H1 (cell line): ENCODE measurements around the gene C2orf72. TPM values are rescaled to one million over a fixed set of nuclear protein-coding genes. Genes with fewer than 3 reads are reported as not detected.

Source experiments
- CTCF ChIA-PET: fragments of 300-600 bp; sonication (Branson Sonifier 250); formaldehyde crosslinking; loops from one replicate; lab custom pipeline; 2021; ENCODE audit not compliant: partially characterized antibody; lab: Charles Lee
- POLR2A ChIA-PET: fragments of 300-600 bp; sonication (Branson Sonifier 250); formaldehyde crosslinking; loops from one replicate; lab custom pipeline; 2021; ENCODE audit warnings: inconsistent platforms; ENCODE audit not compliant: partially characterized antibody; lab: Charles Lee
- DNase-seq, 2 experiments: peaks; one replicate each; pipeline versions ENCODE4 v3.0.0 to v3.0.0-alpha.2; 2010 to 2022; ENCODE audit warnings: low spot score in 2 of 2, low read depth in 1 of 2, mixed read lengths in 1 of 2
- FAIRE-seq: peaks from 2 replicates; lab custom pipeline; 2011; peaks lifted over from hg19 to GRCh38; lab: Jason Lieb, UNC
- H2AFZ ChIP-seq: 2 replicates; pipeline ENCODE4 v1.8.1; 2012; ENCODE audit warnings: low read length, inconsistent platforms
- H2AK5ac ChIP-seq: 2 replicates; pipeline ENCODE4 v1.6.1; 2013; ENCODE audit warnings: low read depth, low read length
- H2BK120ac ChIP-seq: replicated peaks from 2 replicates; pipeline ENCODE3; 2013; ENCODE audit warnings: low read depth, low read length, inconsistent platforms
- H2BK12ac ChIP-seq: 2 replicates; pipeline ENCODE4 v1.6.1; 2013; ENCODE audit warnings: low read depth, low read length
- H2BK15ac ChIP-seq: 2 replicates; pipeline ENCODE4 v1.6.1; 2013; ENCODE audit warnings: low read length
- H2BK20ac ChIP-seq: 2 replicates; pipeline ENCODE4 v1.6.1; 2013; ENCODE audit warnings: low read length
- H2BK5ac ChIP-seq: 2 replicates; pipeline ENCODE4 v1.6.1; 2013; ENCODE audit warnings: low read depth, low read length
- H3K14ac ChIP-seq: 2 replicates; pipeline ENCODE4 v1.6.1; 2013; ENCODE audit warnings: inconsistent platforms; ENCODE audit not compliant: insufficient read length
- H3K18ac ChIP-seq: 2 replicates; pipeline ENCODE4 v1.6.1; 2013; ENCODE audit warnings: low read length; ENCODE audit errors: extremely low read depth
- H3K23ac ChIP-seq: 2 replicates; pipeline ENCODE4 v1.6.1; 2013; ENCODE audit warnings: inconsistent platforms; ENCODE audit not compliant: insufficient read length
- H3K23me2 ChIP-seq: 2 replicates; pipeline ENCODE4 v1.6.1; 2013; ENCODE audit warnings: low read depth, low read length
- H3K27ac ChIP-seq: 2 replicates; pipeline ENCODE4 v1.6.1; 2011; ENCODE audit warnings: low read depth, low read length, inconsistent platforms
- H3K27me3 ChIP-seq, 4 experiments: replicated peaks in 1 of 4; 1 replicate in 1 of 4; 2 replicates in 3 of 4; pipeline versions ENCODE4 v1.6.1 to v1.8.1; 2011 to 2013; ENCODE audit warnings: low read length in 3 of 4, mild to moderate bottlenecking in 3 of 4, inconsistent platforms in 2 of 4, mixed read lengths in 2 of 4, moderate library complexity in 1 of 4; ENCODE audit not compliant: control insufficient read depth in 3 of 4, insufficient read depth in 3 of 4; ENCODE audit errors: extremely low read depth in 1 of 4
- H3K36me3 ChIP-seq, 4 experiments: 2 replicates each; pipeline versions ENCODE4 v1.6.1 to v1.8.1; 2011 to 2013; ENCODE audit warnings: mild to moderate bottlenecking in 4 of 4, low read length in 3 of 4, moderate library complexity in 2 of 4, control low read depth in 1 of 4, inconsistent platforms in 1 of 4; ENCODE audit not compliant: insufficient read depth in 4 of 4, control insufficient read depth in 2 of 4
- H3K4ac ChIP-seq: replicated peaks from 2 replicates; pipeline ENCODE3; 2013; ENCODE audit warnings: low read length, low read depth, mixed read lengths, inconsistent platforms; ENCODE audit not compliant: insufficient read length
- H3K4me1 ChIP-seq, 4 experiments: replicated peaks in 1 of 4; 1 replicate in 1 of 4; 2 replicates in 3 of 4; pipeline versions ENCODE4 v1.6.1 to v1.8.1; 2011 to 2013; ENCODE audit warnings: low read length in 3 of 4, inconsistent platforms in 2 of 4, mixed read lengths in 1 of 4; ENCODE audit not compliant: insufficient read depth in 4 of 4, control insufficient read depth in 3 of 4
- H3K4me2 ChIP-seq, 2 experiments: 2 replicates each; pipeline versions ENCODE4 v1.6.1 to v1.8.1; 2011 to 2013; ENCODE audit warnings: low read depth in 2 of 2, low read length in 2 of 2, control low read depth in 1 of 2, inconsistent platforms in 1 of 2, mild to moderate bottlenecking in 1 of 2; ENCODE audit not compliant: insufficient read depth in 1 of 2
- H3K4me3 ChIP-seq, 4 experiments: fragments of 200-600, 300-600 bp in 1 of 4; sonication (generic), shearing (Covaris generic), sonication (Bioruptor Twin) in 1 of 4; 2 replicates each; pipeline versions ENCODE4 v1.5.1 to v1.8.1; 2011 to 2016; ENCODE audit warnings: low read length in 4 of 4, low read depth in 3 of 4, control low read depth in 2 of 4, inconsistent platforms in 2 of 4, mild to moderate bottlenecking in 2 of 4, mixed read lengths in 1 of 4, moderate library complexity in 1 of 4; ENCODE audit not compliant: insufficient read depth in 2 of 4; ENCODE audit errors: extremely low read depth in 1 of 4
- H3K56ac ChIP-seq: replicated peaks from 2 replicates; pipeline ENCODE3; 2013; ENCODE audit warnings: low read depth, mild to moderate bottlenecking, mixed read lengths, low read length, inconsistent platforms; ENCODE audit not compliant: insufficient read length
- H3K79me1 ChIP-seq: 2 replicates; pipeline ENCODE4 v1.6.1; 2013; ENCODE audit warnings: low read depth, low read length, control low read depth
- H3K79me2 ChIP-seq, 2 experiments: 2 replicates each; pipeline versions ENCODE4 v1.6.1 to v1.8.1; 2012 to 2013; ENCODE audit warnings: low read length in 2 of 2, mild to moderate bottlenecking in 2 of 2, inconsistent platforms in 1 of 2; ENCODE audit not compliant: insufficient read depth in 2 of 2, control insufficient read depth in 1 of 2
- H3K9ac ChIP-seq, 4 experiments: replicated peaks in 1 of 4; 1 replicate in 1 of 4; 2 replicates in 3 of 4; pipeline versions ENCODE4 v1.6.1 to v1.8.1; 2011 to 2013; ENCODE audit warnings: low read depth in 3 of 4, low read length in 3 of 4, control low read depth in 2 of 4, mild to moderate bottlenecking in 2 of 4, moderate library complexity in 2 of 4, inconsistent platforms in 1 of 4; ENCODE audit errors: extremely low read depth in 1 of 4
- H3K9me3 ChIP-seq, 2 experiments: 2 replicates each; pipeline versions ENCODE4 v1.6.1 to v1.8.1; 2012 to 2013; ENCODE audit warnings: mild to moderate bottlenecking in 2 of 2, moderate library complexity in 2 of 2, control low read depth in 1 of 2, inconsistent platforms in 1 of 2, low read depth in 1 of 2, low read length in 1 of 2, mixed read lengths in 1 of 2; ENCODE audit not compliant: insufficient read depth in 2 of 2
- H4K20me1 ChIP-seq, 2 experiments: replicated peaks in 1 of 2; 2 replicates each; pipeline versions ENCODE3 to v1.8.1; 2011 to 2013; ENCODE audit warnings: inconsistent platforms in 2 of 2, low read length in 2 of 2, mild to moderate bottlenecking in 1 of 2; ENCODE audit not compliant: insufficient read depth in 2 of 2, control insufficient read depth in 1 of 2
- H4K5ac ChIP-seq: 2 replicates; pipeline ENCODE4 v1.6.1; 2013; ENCODE audit warnings: low read length, low read depth, mixed read lengths, inconsistent platforms; ENCODE audit not compliant: insufficient read length
- H4K8ac ChIP-seq: 2 replicates; pipeline ENCODE4 v1.8.0; 2013; ENCODE audit warnings: mild to moderate bottlenecking, moderate library complexity, low read length, inconsistent platforms; ENCODE audit not compliant: insufficient read depth; ENCODE audit errors: extremely low read depth
- H4K91ac ChIP-seq: replicated peaks from 2 replicates; pipeline ENCODE3; 2013; ENCODE audit warnings: low read length, mixed read lengths, inconsistent platforms; ENCODE audit not compliant: insufficient read length
- CBX8 ChIP-seq: fragments of 300-800, 300-1000 bp; sonication (generic); IDR thresholded peaks from 2 replicates; pipeline ENCODE4 v1.7.1; 2016; ENCODE audit warnings: low read depth, low read length, borderline replicate concordance
- EZH2 ChIP-seq: fragments of 200-600 bp; sonication (generic); IDR thresholded peaks from 2 replicates; pipeline ENCODE4 v1.7.1; 2012; ENCODE audit warnings: low read depth, mild to moderate bottlenecking, moderate library complexity, low read length, inconsistent platforms; ENCODE audit not compliant: severe bottlenecking
- HDAC2 ChIP-seq, 2 experiments: fragments of 300-600 bp in 1 of 2; sonication (generic) in 1 of 2; IDR thresholded peaks; 2 replicates each; pipeline ENCODE4 v1.6.1; 2011 to 2012; ENCODE audit warnings: low read depth in 2 of 2, low read length in 2 of 2, mild to moderate bottlenecking in 2 of 2, moderate library complexity in 2 of 2, borderline replicate concordance in 1 of 2, inconsistent platforms in 1 of 2
- JUND ChIP-seq: IDR thresholded peaks from 2 replicates; pipeline ENCODE4 v1.6.1; 2011; ENCODE audit warnings: mild to moderate bottlenecking, improper control_type of control experiment, low read length
- KDM5A ChIP-seq: fragments of 200-600 bp; IDR thresholded peaks from 2 replicates; pipeline ENCODE4 v1.7.1; 2012; ENCODE audit warnings: mild to moderate bottlenecking, low read length, inconsistent platforms, mixed read lengths
- SAP30 ChIP-seq: fragments of 300-600 bp; sonication (generic); IDR thresholded peaks from 2 replicates; pipeline ENCODE4 v1.7.1; 2012; ENCODE audit warnings: low read length, moderate library complexity, mild to moderate bottlenecking, inconsistent platforms; ENCODE audit not compliant: insufficient read depth, insufficient replicate concordance
- WGBS, 2 experiments: shearing (Covaris generic) in 1 of 2; methylation state at CpG; one replicate each; pipeline versions ENCODE4 v1.1.6 to v1.1.7; 2013 to 2015; ENCODE audit warnings: low lambda C conversion rate in 2 of 2, mixed read lengths in 2 of 2, inconsistent platforms in 1 of 2, low coverage in 1 of 2, missing lambda C conversion rate in 1 of 2; ENCODE audit not compliant: insufficient replicate concordance in 2 of 2, insufficient coverage in 1 of 2, insufficient read length in 1 of 2; ENCODE audit errors: extremely low coverage in 1 of 2, missing lambda C conversion rate in 1 of 2; 5-methylcytosine and 5-hydroxymethylcytosine counted together
- polyA plus RNA-seq, 7 experiments: library from polyadenylated mRNA; depleted of rRNA in 3 of 7; stranded (reverse) in 5 of 7; unstranded in 2 of 7; fragments of >200 nt in 5 of 7; fragments of 200-250 nt in 2 of 7; gene quantifications; 1 replicate in 5 of 7; 2 replicates in 1 of 7; 4 replicates in 1 of 7; pipeline versions ENCODE4 v1.2.1 to v1.2.3, GENCODE V29; 2011 to 2013; ENCODE audit warnings: missing spikeins in 2 of 7, mixed read lengths in 2 of 7
- total RNA-seq: library from RNA; stranded (reverse); fragmentation: NEBNext Ultra II Directional; extraction: Animal tissue kit (Norgen Biotek cat#: 25700); gene quantifications from 2 replicates; pipeline ENCODE4 v1.2.1, GENCODE V29; 2021

C2orf72 gene
- total and polyA plus RNA-seq, 2 of the 8 experiments (the other 6 are each of a cell fraction or from before 2014, with no cell fraction given) = 1.1 to 1.7 TPM

GRCh38 chr2:231010201-231010730 lies 27.1 kb upstream of the C2orf72 start:
- TF ChIP-seq CBX8 = no peak
- TF ChIP-seq SAP30 = no peak
- no peak for TF ChIP-seq EZH2
- TF ChIP-seq HDAC2 (IDR thresholded peaks at IDR 0.05; ENCODE audit: borderline replicate concordance in 1 of 2, low read depth in 2 of 2, low read length in 2 of 2) = no peak
- no peak for TF ChIP-seq JUND
- TF ChIP-seq KDM5A = no peak
- Histone ChIP-seq H4K91ac (no peak overlapping the region), H3K27ac (no peak overlapping the region), H2BK5ac (no peak overlapping the region), H4K5ac (no peak overlapping the region), H3K4me1 (peaks cover 0 to 2% (median under 1%) of the 10 kb centered on the region in 4 experiments; a peak in 4 of 7 replicates), H2AFZ (no peak overlapping the region), H3K56ac (no peak overlapping the region), H3K23ac (no peak overlapping the region), H2BK20ac (no peak overlapping the region), H3K79me2 (no peaks in the 10 kb centered on the region), H4K20me1 (no peaks in the 10 kb centered on the region), H3K23me2 (peaks cover 3% of the 10 kb centered on the region; the same call in 1 of the 2 replicates), H2BK15ac (no peak overlapping the region), H3K36me3 (no peaks in the 10 kb centered on the region), H3K4me3 (no peak overlapping the region), H2AK5ac (no peak overlapping the region), H3K4me2 (no peak overlapping the region), H3K18ac (no peak overlapping the region), H3K9me3 (peaks cover 0 to 3% of the 10 kb centered on the region in 2 experiments; a peak in 1 of 4 replicates), H2BK12ac (no peak overlapping the region), H3K4ac (no peak overlapping the region), H4K8ac (no peak overlapping the region), H3K9ac (no peak overlapping the region), H3K79me1 (no peaks in the 10 kb centered on the region), H3K14ac (no peak overlapping the region), H3K27me3 (no peaks in the 10 kb centered on the region; a peak in 2 of 7 replicates), H2BK120ac (no peak overlapping the region)
- POLR2A ChIA-PET = interaction anchor here (0.9 kb wide), 1 partner anchor 15 kb away, joined by 4 read pairs; the partner anchor contains the start of gene SPATA3
- WGBS, 2 experiments = 78% methylated on average over 2 of the region's 2 CpGs; no CpG with 5 or more reads in 1 of the 2 experiments
- CTCF ChIA-PET = interaction anchor here (0.6 to 1.5 kb wide), 4 partner anchors 10 to 183 kb away, joined by 3 to 6 read pairs (median 3); no protein-coding TSS in a partner anchor
- DNase-seq = no peak
- no peak for FAIRE-seq
